Measurements from ENCODE around the gene FAM50A.

The FAM50A gene

GRCh38 chrX:154457491-154458115 lies 13.7 kb downstream of the FAM50A start:
- H3K27ac ChIP-seq: peak overlapping the region; percentile 69
- TF ChIP-seq ZFX (IDR thresholded peaks at IDR 0.05): no peak
- TF ChIP-seq, protein P1, sequence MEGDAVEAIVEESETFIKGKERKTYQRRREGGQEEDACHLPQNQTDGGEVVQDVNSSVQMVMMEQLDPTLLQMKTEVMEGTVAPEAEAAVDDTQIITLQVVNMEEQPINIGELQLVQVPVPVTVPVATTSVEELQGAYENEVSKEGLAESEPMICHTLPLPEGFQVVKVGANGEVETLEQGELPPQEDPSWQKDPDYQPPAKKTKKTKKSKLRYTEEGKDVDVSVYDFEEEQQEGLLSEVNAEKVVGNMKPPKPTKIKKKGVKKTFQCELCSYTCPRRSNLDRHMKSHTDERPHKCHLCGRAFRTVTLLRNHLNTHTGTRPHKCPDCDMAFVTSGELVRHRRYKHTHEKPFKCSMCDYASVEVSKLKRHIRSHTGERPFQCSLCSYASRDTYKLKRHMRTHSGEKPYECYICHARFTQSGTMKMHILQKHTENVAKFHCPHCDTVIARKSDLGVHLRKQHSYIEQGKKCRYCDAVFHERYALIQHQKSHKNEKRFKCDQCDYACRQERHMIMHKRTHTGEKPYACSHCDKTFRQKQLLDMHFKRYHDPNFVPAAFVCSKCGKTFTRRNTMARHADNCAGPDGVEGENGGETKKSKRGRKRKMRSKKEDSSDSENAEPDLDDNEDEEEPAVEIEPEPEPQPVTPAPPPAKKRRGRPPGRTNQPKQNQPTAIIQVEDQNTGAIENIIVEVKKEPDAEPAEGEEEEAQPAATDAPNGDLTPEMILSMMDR (conservative IDR thresholded peaks at IDR 0.05): no peak

DNA sequence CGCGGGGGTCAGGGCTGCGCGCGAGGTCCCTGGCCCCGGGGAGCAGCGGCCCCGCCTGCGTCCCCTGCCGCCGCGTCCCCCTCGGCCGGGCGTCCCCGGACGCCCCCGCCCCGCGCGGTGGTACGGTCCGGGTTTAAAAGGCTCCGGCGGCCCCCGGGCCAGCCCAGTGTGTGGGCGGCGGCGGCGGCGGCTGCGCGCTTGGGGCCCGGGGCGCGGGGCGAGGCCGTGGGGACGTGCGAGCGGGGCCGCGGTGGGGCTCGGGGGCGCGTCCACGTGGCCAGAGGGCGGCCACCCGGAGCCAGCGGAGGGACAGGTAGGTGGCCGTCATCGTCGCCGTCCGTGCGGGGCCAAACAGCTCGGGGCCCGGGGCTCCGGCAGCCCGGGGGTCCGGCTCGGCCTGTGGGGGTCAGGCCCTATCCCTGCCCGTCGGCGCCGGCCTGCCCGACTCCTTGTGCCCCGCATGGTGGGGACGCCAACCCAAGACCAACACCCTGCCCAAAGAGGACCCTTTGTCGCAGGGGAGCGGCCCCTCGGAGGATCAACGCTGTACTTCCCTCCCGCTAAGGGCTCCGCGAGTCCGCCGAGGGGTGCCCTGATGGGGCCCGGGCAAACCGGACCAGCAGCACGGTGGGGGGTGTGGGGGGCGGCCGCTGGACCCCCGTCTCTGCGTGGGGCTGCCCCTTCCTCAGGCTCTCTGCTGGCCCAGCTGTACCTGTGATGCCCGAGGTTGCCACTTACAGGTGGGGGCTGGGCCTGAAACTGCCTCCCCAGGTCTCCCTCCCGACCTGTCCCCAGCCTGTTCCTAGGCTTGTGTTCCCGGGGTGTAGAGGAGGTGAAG lies 14.4 kb downstream of the FAM50A start, which contains the start of gene PLXNA3:
Gene PLXNA3, plus strand, starts transcription at position 166 of the 838 bp plus-strand sequence. CDS start 1,903 bp downstream, outside the sequence.
- TF ChIP-seq, protein P1 (conservative IDR thresholded peaks at IDR 0.05): no peak
- no peak for TF ChIP-seq ZFX (IDR thresholded peaks at IDR 0.05)
- peak within 1 kb of the TSS; percentile 69 for H3K27ac ChIP-seq

GRCh38 chrX:154458954-154459778 lies 15.2 kb downstream of the FAM50A start:
- H3K27ac ChIP-seq: peak overlapping the region; percentile 69; the same call in 1 of the 2 replicates
- TF ChIP-seq, protein P1 (conservative IDR thresholded peaks at IDR 0.05): no peak
- TF ChIP-seq ZFX (IDR thresholded peaks at IDR 0.05): no peak

GRCh38 chrX:154459832-154460231 lies 15.9 kb downstream of the FAM50A start:
- no peak overlapping the region; the same call in 1 of the 2 replicates for H3K27ac ChIP-seq
- TF ChIP-seq ZFX (IDR thresholded peaks at IDR 0.05): no peak
- TF ChIP-seq, protein P1 (conservative IDR thresholded peaks at IDR 0.05): no peak

- no peak overlapping the region for H3K27ac ChIP-seq
- TF ChIP-seq ZFX (IDR thresholded peaks at IDR 0.05): no peak
- TF ChIP-seq, protein P1 (conservative IDR thresholded peaks at IDR 0.05): no peak
Observed at GRCh38 chrX:154460326-154460725, 16.4 kb downstream of the FAM50A start.

DNA sequence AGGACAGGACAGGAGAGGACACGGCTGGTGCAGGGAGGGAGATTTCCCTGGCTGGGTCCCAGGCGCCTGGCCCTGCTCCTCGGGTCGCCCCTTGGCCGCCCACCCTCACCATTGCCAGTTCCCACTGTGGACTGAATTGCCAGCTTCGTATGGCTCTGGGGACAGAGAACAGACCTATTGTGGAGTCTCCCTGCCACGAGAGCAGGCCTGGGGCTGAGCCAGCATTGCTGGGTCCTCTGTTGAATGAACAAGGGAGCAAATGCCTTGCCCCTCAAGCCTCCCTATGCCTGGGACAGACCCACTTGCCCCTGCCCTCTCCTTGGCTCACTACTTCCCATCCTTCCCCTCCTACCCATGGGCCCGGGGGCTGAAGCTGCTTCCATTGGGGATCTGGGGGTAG lies 18.5 kb downstream of the FAM50A start:
- TF ChIP-seq ZFX (IDR thresholded peaks at IDR 0.05): no peak
- no peak overlapping the region for H3K27ac ChIP-seq

DNA sequence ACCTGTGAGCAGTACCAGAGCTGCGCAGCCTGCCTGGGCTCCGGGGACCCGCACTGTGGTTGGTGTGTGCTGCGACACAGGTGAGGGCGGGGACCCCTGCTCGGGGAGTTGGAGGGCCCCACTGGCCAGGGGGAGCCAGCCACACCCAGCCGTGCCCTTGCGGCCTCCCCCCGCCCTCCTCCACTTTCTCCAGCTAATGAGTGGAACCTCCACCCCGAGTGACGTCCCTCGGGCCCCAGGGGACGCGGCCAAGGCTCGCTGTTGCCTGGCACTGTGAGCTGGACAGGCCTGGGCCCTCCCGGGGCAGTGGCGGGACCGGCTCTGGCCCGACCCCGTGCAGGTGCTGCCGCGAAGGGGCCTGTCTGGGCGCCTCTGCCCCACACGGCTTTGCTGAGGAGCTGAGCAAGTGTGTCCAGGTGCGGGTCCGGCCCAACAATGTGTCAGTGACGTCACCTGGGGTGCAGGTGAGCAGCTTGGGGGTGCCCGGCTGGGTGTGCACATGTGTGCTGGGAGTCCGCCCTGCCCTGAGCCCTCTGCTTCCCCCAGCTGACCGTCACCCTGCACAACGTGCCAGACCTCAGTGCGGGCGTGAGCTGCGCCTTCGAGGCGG lies 19.8 kb downstream of the FAM50A start:
- H3K27ac ChIP-seq: no peak overlapping the region
- no peak for TF ChIP-seq ZFX (IDR thresholded peaks at IDR 0.05)
- TF ChIP-seq, protein P1 (conservative IDR thresholded peaks at IDR 0.05): no peak
